GM12878 (cell line): Measurements from ENCODE around the gene TMEM181.
"Not testable (repeated sequence)": the region's sequence is repeated elsewhere in the genome, so short reads cannot be mapped to it uniquely, and the experiment has no call there.

Experiments
- BHLHE40 ChIP-seq, 2 experiments: fragments of 450-650 bp in 1 of 2; IDR thresholded peaks; 2 replicates each; pipeline ENCODE4 v1.6.1; 2011 to 2017; ENCODE audit warnings: low read depth in 2 of 2, borderline replicate concordance in 1 of 2, improper control_type of control experiment in 1 of 2, low read length in 1 of 2, mild to moderate bottlenecking in 1 of 2
- JUND ChIP-seq: IDR thresholded peaks from 2 replicates; pipeline ENCODE4 v1.6.1; 2012; ENCODE audit warnings: low read depth, mild to moderate bottlenecking, low read length, improper control_type of control experiment, moderate library complexity
- POLR2A ChIP-seq: IDR thresholded peaks from 2 replicates; pipeline ENCODE4 v1.6.1; 2011; ENCODE audit warnings: low read depth, mild to moderate bottlenecking, low read length
- POLR2AphosphoS5 ChIP-seq: IDR thresholded peaks from 2 replicates; pipeline ENCODE4 v1.6.1; 2011; ENCODE audit warnings: mild to moderate bottlenecking, low read length, inconsistent platforms
- SIX5 ChIP-seq: IDR thresholded peaks from 2 replicates; pipeline ENCODE4 v1.6.1; 2011; ENCODE audit warnings: mild to moderate bottlenecking, low read depth, low read length, moderate library complexity; ENCODE audit not compliant: severe bottlenecking
- SP1 ChIP-seq: IDR thresholded peaks from one replicate; pipeline ENCODE4 v1.6.1; 2011; ENCODE audit warnings: low read depth, low read length
- SREBF2 ChIP-seq: IDR thresholded peaks from 2 replicates; pipeline ENCODE4 v1.6.1; 2012; ENCODE audit warnings: mild to moderate bottlenecking, low read length
- SRF ChIP-seq, 2 experiments: IDR thresholded peaks; 2 replicates each; pipeline ENCODE4 v1.6.1; 2011; ENCODE audit warnings: low read depth in 2 of 2, low read length in 2 of 2, mild to moderate bottlenecking in 1 of 2, moderate library complexity in 1 of 2
- STAT3 ChIP-seq: IDR thresholded peaks from 2 replicates; pipeline ENCODE4 v1.6.1; 2011; ENCODE audit warnings: low read depth, low read length, improper control_type of control experiment
- TARDBP ChIP-seq: IDR thresholded peaks from 2 replicates; pipeline ENCODE4 v1.6.1; 2016; ENCODE audit warnings: borderline replicate concordance
- TCF12 ChIP-seq: IDR thresholded peaks from 2 replicates; pipeline ENCODE4 v1.6.1; 2011; ENCODE audit warnings: low read depth, mild to moderate bottlenecking, low read length
- ZNF622 ChIP-seq: fragments of 450-650 bp; IDR thresholded peaks from 2 replicates; pipeline ENCODE4 v1.6.1; 2017; ENCODE audit warnings: mild to moderate bottlenecking, inconsistent platforms
- TF ChIP-seq, protein P1 (sequence below), 3 experiments: IDR thresholded peaks in 2 of 3; conservative IDR thresholded peaks in 1 of 3; 2 replicates each; pipeline ENCODE4 v1.5.1; 2011; ENCODE audit warnings: low read depth in 3 of 3, low read length in 3 of 3, mild to moderate bottlenecking in 3 of 3, control low read depth in 2 of 3, moderate library complexity in 2 of 3, inconsistent platforms in 1 of 3, mixed read lengths in 1 of 3; ENCODE audit not compliant: control insufficient read depth in 2 of 3, insufficient read depth in 1 of 3; ENCODE audit errors: extremely low read depth in 1 of 3
- TF ChIP-seq, protein P2 (sequence below): fragments of 150-350 bp; IDR thresholded peaks from 2 replicates; pipeline ENCODE4 v1.6.1; 2014; ENCODE audit warnings: mild to moderate bottlenecking, low read depth, low read length

DNA sequence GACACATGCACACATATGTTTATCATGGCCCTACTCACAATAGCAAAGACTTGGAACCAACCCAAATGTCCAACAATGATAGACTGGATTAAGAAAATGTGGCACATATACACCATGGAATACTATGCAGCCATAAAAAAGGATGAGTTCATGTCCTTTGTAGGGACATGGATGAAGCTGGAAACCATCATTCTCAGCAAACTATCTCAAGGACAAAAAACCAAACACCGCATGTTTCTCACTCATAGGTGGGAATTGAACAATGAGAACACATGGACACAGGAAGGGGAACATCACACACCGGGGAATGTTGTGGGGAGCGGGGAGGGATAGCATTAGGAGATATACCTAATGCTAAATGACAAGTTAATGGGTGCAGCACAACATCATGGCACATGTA, 117.2 kb downstream of the TMEM181 start:
- TF ChIP-seq JUND; STAT3; SRF (IDR thresholded peaks at IDR 0.05; ENCODE audit: low read depth in 2 of 2, low read length in 2 of 2); POLR2A; SIX5; SP1; BHLHE40 (IDR thresholded peaks at IDR 0.05; ENCODE audit: borderline replicate concordance in 1 of 2, low read depth in 2 of 2, low read length in 1 of 2); TARDBP; POLR2AphosphoS5; ZNF622; SREBF2; TCF12: not testable (repeated sequence)
- TF ChIP-seq, protein P1, sequence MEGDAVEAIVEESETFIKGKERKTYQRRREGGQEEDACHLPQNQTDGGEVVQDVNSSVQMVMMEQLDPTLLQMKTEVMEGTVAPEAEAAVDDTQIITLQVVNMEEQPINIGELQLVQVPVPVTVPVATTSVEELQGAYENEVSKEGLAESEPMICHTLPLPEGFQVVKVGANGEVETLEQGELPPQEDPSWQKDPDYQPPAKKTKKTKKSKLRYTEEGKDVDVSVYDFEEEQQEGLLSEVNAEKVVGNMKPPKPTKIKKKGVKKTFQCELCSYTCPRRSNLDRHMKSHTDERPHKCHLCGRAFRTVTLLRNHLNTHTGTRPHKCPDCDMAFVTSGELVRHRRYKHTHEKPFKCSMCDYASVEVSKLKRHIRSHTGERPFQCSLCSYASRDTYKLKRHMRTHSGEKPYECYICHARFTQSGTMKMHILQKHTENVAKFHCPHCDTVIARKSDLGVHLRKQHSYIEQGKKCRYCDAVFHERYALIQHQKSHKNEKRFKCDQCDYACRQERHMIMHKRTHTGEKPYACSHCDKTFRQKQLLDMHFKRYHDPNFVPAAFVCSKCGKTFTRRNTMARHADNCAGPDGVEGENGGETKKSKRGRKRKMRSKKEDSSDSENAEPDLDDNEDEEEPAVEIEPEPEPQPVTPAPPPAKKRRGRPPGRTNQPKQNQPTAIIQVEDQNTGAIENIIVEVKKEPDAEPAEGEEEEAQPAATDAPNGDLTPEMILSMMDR (IDR thresholded peaks at IDR 0.05 in 2 of 3, conservative IDR thresholded peaks at IDR 0.05 in 1 of 3; ENCODE audit: control insufficient read depth in 2 of 3, extremely low read depth in 1 of 3, insufficient read depth in 1 of 3, low read depth in 3 of 3, low read length in 3 of 3) = not testable (repeated sequence)
- TF ChIP-seq, protein P2, sequence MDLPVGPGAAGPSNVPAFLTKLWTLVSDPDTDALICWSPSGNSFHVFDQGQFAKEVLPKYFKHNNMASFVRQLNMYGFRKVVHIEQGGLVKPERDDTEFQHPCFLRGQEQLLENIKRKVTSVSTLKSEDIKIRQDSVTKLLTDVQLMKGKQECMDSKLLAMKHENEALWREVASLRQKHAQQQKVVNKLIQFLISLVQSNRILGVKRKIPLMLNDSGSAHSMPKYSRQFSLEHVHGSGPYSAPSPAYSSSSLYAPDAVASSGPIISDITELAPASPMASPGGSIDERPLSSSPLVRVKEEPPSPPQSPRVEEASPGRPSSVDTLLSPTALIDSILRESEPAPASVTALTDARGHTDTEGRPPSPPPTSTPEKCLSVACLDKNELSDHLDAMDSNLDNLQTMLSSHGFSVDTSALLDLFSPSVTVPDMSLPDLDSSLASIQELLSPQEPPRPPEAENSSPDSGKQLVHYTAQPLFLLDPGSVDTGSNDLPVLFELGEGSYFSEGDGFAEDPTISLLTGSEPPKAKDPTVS = not testable (repeated sequence)
